ENCODE data around the gene RTKN. TPM values are rescaled to one million over a fixed set of nuclear protein-coding genes. Genes with fewer than 3 reads are reported as not detected.

Gene RTKN
- total RNA-seq, 2 donors from 2014 or later = 83.6 to 117 TPM

DNA sequence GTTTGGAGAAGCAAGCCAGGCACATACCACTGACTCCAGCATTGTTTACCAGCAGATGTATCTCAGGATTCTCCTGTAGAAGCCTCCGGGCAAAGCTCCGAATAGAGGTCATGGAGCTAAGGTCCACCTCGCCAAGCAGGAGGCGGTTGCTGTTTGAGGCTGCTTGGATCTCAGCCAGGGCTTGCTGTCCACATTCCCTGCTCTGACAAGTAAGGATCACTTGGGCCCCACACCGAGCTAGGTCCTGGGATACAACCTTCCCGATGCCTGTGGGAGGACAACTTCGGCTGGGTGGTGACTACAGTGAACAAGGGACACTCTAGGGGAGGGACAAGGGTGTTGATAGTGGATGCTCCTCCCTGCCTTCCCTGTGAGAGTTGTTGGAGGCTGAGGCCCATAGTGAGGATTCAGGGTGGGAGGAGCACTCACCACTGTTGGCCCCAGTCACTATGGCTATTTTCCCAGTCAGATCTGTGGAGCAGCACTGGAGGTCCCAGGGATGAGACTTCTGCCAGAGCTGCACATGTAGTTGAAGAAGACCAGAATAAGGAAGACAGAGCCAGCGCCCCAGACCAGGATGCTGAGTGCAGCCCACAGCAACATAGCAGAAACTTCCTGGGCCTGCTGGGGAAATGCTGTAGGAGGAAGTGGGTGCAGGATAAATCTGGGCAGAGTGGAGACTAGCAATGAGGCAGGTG is 28.6 kb downstream of the RTKN start:
- Histone ChIP-seq H3K9me3 (ENCODE audit: control insufficient read depth, low read length) (no peaks in the 10 kb centered on the region), H3K27ac (ENCODE audit: low read depth, low read length) (no peak overlapping the region), H3K4me1 (ENCODE audit: control insufficient read depth, insufficient read depth, low read length) (no peaks in the 10 kb centered on the region), H3K27me3 (ENCODE audit: control insufficient read depth, insufficient read depth, low read length, poor library complexity, severe bottlenecking) (no peaks in the 10 kb centered on the region), H3K4me3 (ENCODE audit: low read length) (no peak overlapping the region), H3K9ac (ENCODE audit: extremely low read depth, low read length, poor library complexity, severe bottlenecking) (no peak overlapping the region), H3K36me3 (ENCODE audit: control insufficient read depth, insufficient read depth, low read length) (no peaks in the 10 kb centered on the region)
- no peak for DNase-seq
- TF ChIP-seq, protein P1, sequence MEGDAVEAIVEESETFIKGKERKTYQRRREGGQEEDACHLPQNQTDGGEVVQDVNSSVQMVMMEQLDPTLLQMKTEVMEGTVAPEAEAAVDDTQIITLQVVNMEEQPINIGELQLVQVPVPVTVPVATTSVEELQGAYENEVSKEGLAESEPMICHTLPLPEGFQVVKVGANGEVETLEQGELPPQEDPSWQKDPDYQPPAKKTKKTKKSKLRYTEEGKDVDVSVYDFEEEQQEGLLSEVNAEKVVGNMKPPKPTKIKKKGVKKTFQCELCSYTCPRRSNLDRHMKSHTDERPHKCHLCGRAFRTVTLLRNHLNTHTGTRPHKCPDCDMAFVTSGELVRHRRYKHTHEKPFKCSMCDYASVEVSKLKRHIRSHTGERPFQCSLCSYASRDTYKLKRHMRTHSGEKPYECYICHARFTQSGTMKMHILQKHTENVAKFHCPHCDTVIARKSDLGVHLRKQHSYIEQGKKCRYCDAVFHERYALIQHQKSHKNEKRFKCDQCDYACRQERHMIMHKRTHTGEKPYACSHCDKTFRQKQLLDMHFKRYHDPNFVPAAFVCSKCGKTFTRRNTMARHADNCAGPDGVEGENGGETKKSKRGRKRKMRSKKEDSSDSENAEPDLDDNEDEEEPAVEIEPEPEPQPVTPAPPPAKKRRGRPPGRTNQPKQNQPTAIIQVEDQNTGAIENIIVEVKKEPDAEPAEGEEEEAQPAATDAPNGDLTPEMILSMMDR (conservative IDR thresholded peaks at IDR 0.05) = no peak
- Mint-ChIP-seq H3K27me3 (ENCODE audit: insufficient read depth) (peaks cover 17% of the 10 kb centered on the region), H3K4me1 (peaks cover 6% of the 10 kb centered on the region), H3K27ac (no peak overlapping the region), H3K4me3 (no peak overlapping the region), H3K9me3 (peaks cover 1% of the 10 kb centered on the region), H3K36me3 (ENCODE audit: low read depth) (no peaks in the 10 kb centered on the region)
- WGBS, 2 experiments (ENCODE audit: insufficient coverage in 1 of 2, insufficient read length in 1 of 2) = 90 to 91% methylated on average over 7 to 8 of the region's 8 CpGs

DNA sequence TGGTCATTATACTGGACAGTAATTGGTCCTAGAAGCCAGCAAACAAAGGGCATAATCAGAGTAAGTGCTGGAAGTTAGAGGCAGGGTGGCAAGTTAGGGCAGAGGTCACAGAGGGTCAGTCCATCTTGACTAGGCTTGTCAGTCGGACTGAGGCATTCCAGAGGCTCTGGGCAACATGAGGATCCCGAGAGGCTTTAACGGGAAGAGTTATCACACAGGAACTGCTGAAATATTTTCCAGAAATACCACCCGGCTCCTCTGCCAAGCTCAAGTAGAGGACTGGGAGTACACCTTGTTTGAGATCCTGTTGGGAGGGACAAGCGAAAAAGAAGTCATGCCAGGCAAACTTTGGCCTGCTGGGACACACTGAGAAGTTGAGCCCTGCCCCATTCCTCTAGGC is 34.1 kb downstream of the RTKN start:
- WGBS, 2 experiments (ENCODE audit: insufficient coverage in 1 of 2, insufficient read length in 1 of 2) = 93 to 100% methylated on average over 3 to 5 of the region's 5 CpGs
- no peaks in the 10 kb centered on the region for H3K27me3 ChIP-seq (ENCODE audit: control insufficient read depth, insufficient read depth, low read length, poor library complexity, severe bottlenecking)
- H3K4me3 ChIP-seq (ENCODE audit: low read length) = no peak overlapping the region
- Mint-ChIP-seq H3K36me3 (ENCODE audit: low read depth) (no peaks in the 10 kb centered on the region), H3K27me3 (ENCODE audit: insufficient read depth) (peaks cover 24% of the 10 kb centered on the region), H3K27ac (no peak overlapping the region), H3K4me3 (no peak overlapping the region), H3K4me1 (peaks cover 5% of the 10 kb centered on the region), H3K9me3 (peaks cover 1% of the 10 kb centered on the region)
- H3K9ac ChIP-seq (ENCODE audit: extremely low read depth, low read length, poor library complexity, severe bottlenecking) = no peak overlapping the region
- no peaks in the 10 kb centered on the region for H3K9me3 ChIP-seq (ENCODE audit: control insufficient read depth, low read length)
- TF ChIP-seq, protein P1 (conservative IDR thresholded peaks at IDR 0.05) = no peak
- no peak overlapping the region for H3K27ac ChIP-seq (ENCODE audit: low read depth, low read length)
- no peaks in the 10 kb centered on the region for H3K4me1 ChIP-seq (ENCODE audit: control insufficient read depth, insufficient read depth, low read length)
- no peaks in the 10 kb centered on the region for H3K36me3 ChIP-seq (ENCODE audit: control insufficient read depth, insufficient read depth, low read length)
- no peak for DNase-seq

- Histone ChIP-seq H3K36me3 (ENCODE audit: control insufficient read depth, insufficient read depth, low read length) (no peaks in the 10 kb centered on the region), H3K4me3 (ENCODE audit: low read length) (no peak overlapping the region), H3K9ac (ENCODE audit: extremely low read depth, low read length, poor library complexity, severe bottlenecking) (no peak overlapping the region), H3K27ac (ENCODE audit: low read depth, low read length) (no peak overlapping the region), H3K9me3 (ENCODE audit: control insufficient read depth, low read length) (no peaks in the 10 kb centered on the region), H3K4me1 (ENCODE audit: control insufficient read depth, insufficient read depth, low read length) (no peaks in the 10 kb centered on the region), H3K27me3 (ENCODE audit: control insufficient read depth, insufficient read depth, low read length, poor library complexity, severe bottlenecking) (no peaks in the 10 kb centered on the region)
- Mint-ChIP-seq H3K4me1 (no peaks in the 10 kb centered on the region), H3K36me3 (ENCODE audit: low read depth) (no peaks in the 10 kb centered on the region), H3K27ac (no peak overlapping the region), H3K4me3 (no peak overlapping the region), H3K27me3 (ENCODE audit: insufficient read depth) (peaks cover 20% of the 10 kb centered on the region), H3K9me3 (peaks cover 1% of the 10 kb centered on the region)
- TF ChIP-seq, protein P1 (conservative IDR thresholded peaks at IDR 0.05) = no peak
- no peak for DNase-seq
Observed at GRCh38 chr2:74406035-74406434, 35.7 kb downstream of the RTKN start.
